Prostate gland (tissue), 2 donors: ENCODE data around the gene TRIM29. TPM values are rescaled to one million over a fixed set of nuclear protein-coding genes. Genes with fewer than 3 reads are reported as not detected.

Experiments
- DNase-seq: peaks from one replicate; pipeline ENCODE4 v3.0.0-alpha.2; 2019; ENCODE audit warnings: low spot score
- H3K27ac ChIP-seq, 2 donors: fragments of 200-600 bp; sonication (generic); 2 replicates each; pipeline ENCODE4 v1.5.1; 2017 to 2019
- H3K27me3 ChIP-seq: fragments of 200-600 bp; sonication (generic); replicated peaks from 2 replicates; pipeline ENCODE4 v1.5.1; 2019; ENCODE audit not compliant: insufficient read depth
- H3K36me3 ChIP-seq, 2 donors: fragments of 200-600 bp; sonication (generic); 1 replicate in 1 of 2; 2 replicates in 1 of 2; pipeline versions ENCODE4 v1.5.1 to v1.8.1; 2017 to 2019
- H3K4me1 ChIP-seq: fragments of 200-600 bp; sonication (generic); replicated peaks from 2 replicates; pipeline ENCODE4 v1.5.1; 2019
- H3K4me3 ChIP-seq, 2 donors: fragments of 200-600 bp; sonication (generic); 2 replicates each; pipeline ENCODE4 v1.5.1; 2017 to 2019
- H3K9me3 ChIP-seq: fragments of 200-600 bp; sonication (generic); 2 replicates; pipeline ENCODE4 v1.5.1; 2017
- POLR2A ChIP-seq: fragments of 450-650 bp; IDR thresholded peaks from one replicate; pipeline ENCODE4 v1.6.1; 2016; ENCODE audit warnings: antibody characterized with exemption, mild to moderate bottlenecking
- POLR2AphosphoS5 ChIP-seq: sonication (generic); formaldehyde crosslinking; IDR thresholded peaks from one replicate; pipeline ENCODE4 v1.6.1; 2017; ENCODE audit warnings: antibody characterized with exemption
- WGBS: methylation state at CpG from one replicate; pipeline ENCODE4 v1.1.5; 2018; 5-methylcytosine and 5-hydroxymethylcytosine counted together
- intact Hi-C: fragments of 100-400 bp; cut with DNase I; formaldehyde crosslinking; loops from one replicate; pipeline ENCODE4 v1.14.2; 2022
- total RNA-seq, 2 donors: library from RNA; depleted of rRNA; stranded (reverse); fragments of >200 nt; gene quantifications; one replicate each; pipeline ENCODE4 v1.1.0, GENCODE V29; 2016
- TF ChIP-seq, protein P1 (sequence below), 4 experiments: fragments of 200-600 bp in 2 of 4; fragments of 450-650 bp in 2 of 4; sonication (generic) in 2 of 4; IDR thresholded peaks; 1 replicate in 3 of 4; 2 replicates in 1 of 4; pipeline ENCODE4 v1.5.1; 2016 to 2019; ENCODE audit warnings: antibody characterized with exemption in 4 of 4, mild to moderate bottlenecking in 2 of 4, moderate library complexity in 2 of 4

TRIM29 gene
- total RNA-seq, 2 donors from 2014 or later: 73.7 to 126 TPM

DNA sequence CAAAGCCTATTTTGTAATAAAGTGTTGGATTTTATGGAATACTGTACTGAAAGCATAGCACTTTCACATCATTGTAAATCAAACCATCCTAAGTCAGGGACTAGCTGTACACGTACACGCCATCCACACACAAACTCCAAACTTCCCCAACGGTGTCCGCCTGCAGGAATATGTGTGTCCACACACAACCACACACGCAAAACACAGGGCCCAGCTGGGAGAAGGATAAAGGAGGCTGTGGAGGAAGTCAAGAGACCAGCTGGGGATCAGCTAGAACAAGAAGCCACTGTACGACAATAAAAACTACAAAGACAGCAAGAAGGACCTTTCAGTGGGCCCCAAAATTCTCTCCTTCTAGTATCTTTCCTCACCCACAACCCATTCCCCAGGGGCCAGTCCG, 1.6 kb downstream of the TRIM29 start:
- intact Hi-C loops: no loop called here
- WGBS: 51% methylated on average over 7 of the region's 7 CpGs
- TF ChIP-seq POLR2AphosphoS5: no peak
- TF ChIP-seq POLR2A: no peak
- TF ChIP-seq, protein P1, sequence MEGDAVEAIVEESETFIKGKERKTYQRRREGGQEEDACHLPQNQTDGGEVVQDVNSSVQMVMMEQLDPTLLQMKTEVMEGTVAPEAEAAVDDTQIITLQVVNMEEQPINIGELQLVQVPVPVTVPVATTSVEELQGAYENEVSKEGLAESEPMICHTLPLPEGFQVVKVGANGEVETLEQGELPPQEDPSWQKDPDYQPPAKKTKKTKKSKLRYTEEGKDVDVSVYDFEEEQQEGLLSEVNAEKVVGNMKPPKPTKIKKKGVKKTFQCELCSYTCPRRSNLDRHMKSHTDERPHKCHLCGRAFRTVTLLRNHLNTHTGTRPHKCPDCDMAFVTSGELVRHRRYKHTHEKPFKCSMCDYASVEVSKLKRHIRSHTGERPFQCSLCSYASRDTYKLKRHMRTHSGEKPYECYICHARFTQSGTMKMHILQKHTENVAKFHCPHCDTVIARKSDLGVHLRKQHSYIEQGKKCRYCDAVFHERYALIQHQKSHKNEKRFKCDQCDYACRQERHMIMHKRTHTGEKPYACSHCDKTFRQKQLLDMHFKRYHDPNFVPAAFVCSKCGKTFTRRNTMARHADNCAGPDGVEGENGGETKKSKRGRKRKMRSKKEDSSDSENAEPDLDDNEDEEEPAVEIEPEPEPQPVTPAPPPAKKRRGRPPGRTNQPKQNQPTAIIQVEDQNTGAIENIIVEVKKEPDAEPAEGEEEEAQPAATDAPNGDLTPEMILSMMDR (IDR thresholded peaks at IDR 0.05): no peak
- Histone ChIP-seq H3K9me3 (no peaks in the 10 kb centered on the region), H3K27me3 (no peaks in the 10 kb centered on the region), H3K36me3 (no peaks in the 10 kb centered on the region), H3K27ac (peak overlapping the region; percentile 82 to 84), H3K4me1 (no peaks in the 10 kb centered on the region), H3K4me3 (peak overlapping the region; percentile 34)
- peak; percentile 3 for DNase-seq

DNA sequence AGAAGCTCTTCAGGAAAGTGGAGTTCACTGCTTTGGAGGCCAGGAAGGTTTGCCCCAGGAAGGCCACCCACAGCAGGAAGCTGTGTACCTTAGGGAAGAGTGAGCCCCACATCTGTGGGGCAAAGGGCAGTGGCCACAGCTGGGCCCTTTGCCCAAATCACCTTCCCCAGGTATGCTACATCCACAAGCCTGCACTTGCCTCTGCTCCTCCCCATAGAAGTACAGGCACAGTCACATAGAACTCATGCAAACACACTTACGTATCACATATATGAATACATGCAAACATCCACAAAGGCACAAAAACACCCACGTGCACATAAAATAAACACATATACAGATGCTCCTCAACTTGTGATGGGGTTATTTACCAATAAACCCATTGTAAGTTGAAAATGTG, 2.1 kb downstream of the TRIM29 start:
- peak; percentile 62 for DNase-seq
- 45% methylated on average over 2 of the region's 2 CpGs for WGBS
- no peaks in the 10 kb centered on the region for H3K4me1 ChIP-seq
- no peaks in the 10 kb centered on the region for H3K27me3 ChIP-seq
- peak overlapping the region; percentile 82 to 84 for H3K27ac ChIP-seq
- H3K36me3 ChIP-seq: no peaks in the 10 kb centered on the region
- TF ChIP-seq POLR2AphosphoS5: peak; percentile 66
- TF ChIP-seq, protein P1 (IDR thresholded peaks at IDR 0.05): no peak
- TF ChIP-seq POLR2A: peak; percentile 62
- intact Hi-C loops: no loop called here
- peak overlapping the region; percentile 34 for H3K4me3 ChIP-seq
- no peaks in the 10 kb centered on the region for H3K9me3 ChIP-seq

DNA sequence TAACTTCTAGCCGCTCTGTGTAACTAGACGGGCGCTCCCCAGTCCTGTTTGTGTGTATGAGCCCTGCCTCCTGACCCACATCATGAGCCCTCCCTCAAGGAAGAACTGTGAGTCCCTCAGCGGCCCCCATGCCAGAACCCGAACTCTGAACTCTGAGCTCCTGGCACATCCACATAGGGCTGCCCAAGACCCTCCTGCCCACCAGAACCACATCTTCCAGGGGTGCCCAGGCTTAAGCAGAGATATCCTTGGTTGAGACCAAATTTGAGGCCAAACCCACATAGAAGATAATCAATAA, 3.0 kb downstream of the TRIM29 start:
- Histone ChIP-seq H3K27ac (peak overlapping the region; percentile 82 to 84), H3K36me3 (no peaks in the 10 kb centered on the region), H3K9me3 (no peaks in the 10 kb centered on the region), H3K4me1 (no peaks in the 10 kb centered on the region), H3K4me3 (peak overlapping the region; percentile 34), H3K27me3 (no peaks in the 10 kb centered on the region)
- peak; percentile 7 for DNase-seq
- TF ChIP-seq POLR2A (no peak), POLR2AphosphoS5 (no peak)
- TF ChIP-seq, protein P1 (IDR thresholded peaks at IDR 0.05): no peak
- 65% methylated on average over 5 of the region's 5 CpGs for WGBS
- intact Hi-C loops: no loop called here

DNA sequence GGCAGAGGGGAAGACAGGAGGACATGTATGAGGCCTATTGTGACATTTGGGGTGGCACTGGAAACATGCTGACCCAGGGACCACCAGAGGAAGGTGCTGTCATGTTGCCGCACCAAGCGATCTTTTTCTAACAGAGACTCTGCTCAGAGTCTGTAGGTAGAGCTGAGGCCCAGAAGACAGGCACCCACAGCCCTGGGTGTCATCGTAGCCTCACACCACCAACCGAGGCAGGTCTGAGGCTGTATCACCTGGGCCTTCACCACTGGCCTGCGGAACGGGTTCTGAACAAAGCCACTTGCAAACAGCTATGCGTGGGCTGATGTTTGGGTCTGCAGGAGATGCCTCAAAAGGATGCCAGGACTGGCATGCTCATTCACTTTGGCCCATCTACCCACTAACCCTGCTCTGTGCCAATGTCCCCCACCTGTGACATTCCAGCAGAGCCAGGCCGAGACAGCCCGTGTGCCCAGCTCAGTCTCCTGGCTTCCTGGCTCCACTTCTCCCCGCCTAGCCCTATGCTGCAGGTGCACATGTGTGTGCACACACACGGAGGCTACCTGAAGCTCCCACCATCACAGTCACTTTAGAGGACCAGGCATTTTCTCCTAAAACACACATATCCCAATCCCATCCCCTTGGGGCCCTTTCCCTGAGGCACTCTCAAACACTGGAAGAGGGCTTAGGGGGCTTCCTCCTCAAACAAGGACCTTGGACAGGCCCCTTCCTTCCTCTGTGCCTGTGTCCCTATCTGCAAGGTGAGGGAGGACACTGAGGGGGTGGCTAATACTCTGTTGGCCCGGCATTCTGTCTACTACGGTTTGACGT, 3.6 kb downstream of the TRIM29 start:
- Histone ChIP-seq H3K27me3 (no peaks in the 10 kb centered on the region), H3K36me3 (no peaks in the 10 kb centered on the region), H3K9me3 (no peaks in the 10 kb centered on the region), H3K4me3 (peak overlapping the region; percentile 34), H3K27ac (peak overlapping the region; percentile 82 to 84), H3K4me1 (no peaks in the 10 kb centered on the region)
- DNase-seq: peak; percentile 8
- TF ChIP-seq POLR2AphosphoS5 (no peak), POLR2A (no peak)
- TF ChIP-seq, protein P1 (IDR thresholded peaks at IDR 0.05): peak in 1 of 4 experiments; percentile 29
- intact Hi-C loops: no loop called here
- WGBS: 59% methylated on average over 14 of the region's 14 CpGs
